Stimulated activated naive B cell treated with anti-CD40 and anti-IgM and Interleukin-4, amounts not matched to agents 10 μg/mL and 1 μg/mL and 100 μg/mL, for 72 hours (primary cell): ENCODE results near the gene CCDC159.
A peak's percentile ranks its signal among the peaks of the same experiment; 100 is the strongest.
"Not testable (repeated sequence)": the region's sequence is repeated elsewhere in the genome, so short reads cannot be mapped to it uniquely, and the experiment has no call there.

Experiments
- ATAC-seq, 2 donors: fragments of 150-1000 bp; cut with Tn5 transposase; replicated peaks; 2 replicates each; pipeline ENCODE4 v1.10.0; 2021; ENCODE audit warnings: moderate library complexity in 1 of 2
- DNase-seq: peaks from one replicate; pipeline ENCODE4 v3.0.0; 2021
- H3K27ac Mint-ChIP-seq: one replicate; pipeline ENCODE4 v1.8.0; 2022; ENCODE audit warnings: mild to moderate bottlenecking, mixed read lengths
- H3K27me3 Mint-ChIP-seq, 2 donors: one replicate each; pipeline ENCODE4 v1.8.0; 2022; ENCODE audit warnings: mixed read lengths in 2 of 2
- H3K36me3 Mint-ChIP-seq, 2 donors: one replicate each; pipeline ENCODE4 v1.8.0; 2022; ENCODE audit warnings: mixed read lengths in 2 of 2, mild to moderate bottlenecking in 1 of 2
- H3K4me1 Mint-ChIP-seq, 2 donors: one replicate each; pipeline ENCODE4 v1.8.0; 2022; ENCODE audit warnings: mixed read lengths in 2 of 2, mild to moderate bottlenecking in 1 of 2
- H3K4me3 Mint-ChIP-seq, 2 donors: one replicate each; pipeline ENCODE4 v1.8.0; 2022; ENCODE audit warnings: mild to moderate bottlenecking in 2 of 2, mixed read lengths in 2 of 2, moderate library complexity in 1 of 2
- H3K9me3 Mint-ChIP-seq, 2 donors: one replicate each; pipeline ENCODE4 v1.8.0; 2022; ENCODE audit warnings: mixed read lengths in 2 of 2, mild to moderate bottlenecking in 1 of 2

The CCDC159 gene, protein sequence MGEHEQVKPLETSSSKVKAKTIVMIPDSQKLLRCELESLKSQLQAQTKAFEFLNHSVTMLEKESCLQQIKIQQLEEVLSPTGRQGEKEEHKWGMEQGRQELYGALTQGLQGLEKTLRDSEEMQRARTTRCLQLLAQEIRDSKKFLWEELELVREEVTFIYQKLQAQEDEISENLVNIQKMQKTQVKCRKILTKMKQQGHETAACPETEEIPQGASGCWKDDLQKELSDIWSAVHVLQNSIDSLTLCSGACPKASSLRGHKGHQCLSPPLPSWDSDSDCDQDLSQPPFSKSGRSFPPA

DNA sequence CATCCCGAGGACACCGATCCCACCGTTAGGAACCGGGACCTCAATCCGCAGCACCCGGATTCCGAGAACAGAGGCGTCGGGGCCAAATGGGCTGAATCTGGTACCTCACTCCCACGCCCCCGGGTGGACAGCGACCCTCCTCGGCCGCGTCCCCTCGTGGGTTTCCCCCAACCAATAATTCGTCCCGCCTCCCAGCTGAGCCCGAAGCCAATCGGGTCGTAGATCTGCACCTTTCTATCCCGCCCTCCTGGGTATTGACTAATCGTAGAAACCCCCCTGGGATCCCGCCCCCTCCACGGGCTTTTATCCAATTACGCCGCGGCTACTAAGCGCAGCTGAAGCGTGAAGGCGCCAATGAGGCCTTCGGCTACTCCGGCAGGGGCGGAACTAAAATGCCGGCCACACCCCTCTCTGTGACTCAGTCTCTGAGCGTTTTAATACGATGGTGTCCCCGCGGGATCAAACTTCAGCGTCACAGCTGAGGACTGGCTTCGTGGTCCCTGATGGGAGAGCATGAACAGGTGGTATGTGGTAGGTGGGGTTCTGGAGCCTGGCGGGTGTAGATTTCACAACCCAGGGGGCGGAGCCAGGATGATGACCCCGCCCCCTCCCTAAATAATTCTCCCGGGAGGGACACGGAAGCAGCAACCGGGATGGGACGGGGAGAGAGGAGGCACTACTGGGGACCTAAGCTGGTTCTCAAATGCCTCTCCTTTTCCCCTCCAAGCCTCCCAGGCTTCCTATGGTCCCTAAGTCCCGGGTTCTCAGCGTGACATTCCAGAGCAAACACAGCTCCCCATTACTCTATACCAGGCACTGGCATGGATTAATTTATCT, at the start of gene CCDC159, which contains the start of gene TMEM205:
TSS of gene CCDC159 (plus strand) at position 416 of the 837 bp plus-strand sequence. CDS start at position 504, 88 bp downstream.
TSS of gene TMEM205 (minus strand) at position 165 of the 837 bp plus-strand sequence. CDS start 649 bp downstream, outside the sequence.
- Mint-ChIP-seq H3K27ac (peak within 1 kb of the TSS; percentile 95), H3K4me1 (peaks cover 21 to 43% of the 10 kb centered on the region in 2 donors), H3K9me3 (peaks cover 6% of the 10 kb centered on the region in 2 donors), H3K36me3 (peaks cover 13 to 22% of the 10 kb centered on the region in 2 donors), H3K27me3 (no peaks in the 10 kb centered on the region), H3K4me3 (peak within 1 kb of the TSS; percentile 90 to 95)
- ATAC-seq (peak; percentile 94 to 96), DNase-seq (peak; percentile 99)

DNA sequence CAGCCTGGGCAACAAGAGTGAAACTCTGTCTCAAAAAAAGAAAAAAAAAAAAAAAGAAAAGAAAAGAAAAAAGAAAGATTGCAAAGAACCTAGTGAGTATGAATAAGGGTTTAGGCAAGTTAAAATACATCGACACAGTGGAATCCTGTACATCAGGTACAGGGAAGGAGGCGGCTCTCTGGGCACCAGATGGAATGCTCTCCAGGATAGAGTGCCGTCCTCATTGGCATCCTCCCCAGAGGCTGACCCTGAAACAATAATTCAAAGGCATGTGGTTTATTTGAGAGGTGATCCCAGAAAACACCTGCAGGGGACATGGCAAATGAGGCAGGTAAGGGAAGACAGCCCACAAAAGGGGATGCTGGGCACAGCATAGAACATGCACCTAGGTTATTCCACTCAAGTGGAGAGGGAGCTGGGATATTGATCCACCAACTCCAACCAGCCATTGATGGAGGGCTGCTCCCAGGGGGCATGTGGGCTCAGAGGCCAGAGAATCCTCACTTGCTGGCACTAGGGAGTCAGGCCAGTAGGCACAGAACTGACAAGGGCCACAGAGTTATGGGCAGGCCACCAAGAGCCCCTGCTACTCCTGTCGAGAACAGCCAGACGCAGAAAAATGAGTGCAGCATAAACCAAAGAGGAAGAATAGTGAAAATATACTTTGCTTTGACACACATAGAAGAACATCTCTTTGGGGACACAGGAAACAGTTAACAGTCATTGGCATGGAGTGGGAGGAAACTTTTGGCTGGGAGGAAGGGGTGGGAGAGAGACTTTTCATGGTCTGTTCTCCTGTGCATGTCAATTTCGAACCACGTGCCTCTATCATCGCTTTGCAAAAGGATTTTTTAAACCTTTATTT, 46.1 kb upstream of the CCDC159 start:
- DNase-seq (no peak), ATAC-seq (no peak)
- Mint-ChIP-seq H3K4me3 (no peak overlapping the region), H3K36me3 (no peaks in the 10 kb centered on the region), H3K9me3 (no peaks in the 10 kb centered on the region), H3K27ac (no peak overlapping the region), H3K4me1 (no peaks in the 10 kb centered on the region), H3K27me3 (peaks cover 10 to 14% of the 10 kb centered on the region in 2 donors)

DNA sequence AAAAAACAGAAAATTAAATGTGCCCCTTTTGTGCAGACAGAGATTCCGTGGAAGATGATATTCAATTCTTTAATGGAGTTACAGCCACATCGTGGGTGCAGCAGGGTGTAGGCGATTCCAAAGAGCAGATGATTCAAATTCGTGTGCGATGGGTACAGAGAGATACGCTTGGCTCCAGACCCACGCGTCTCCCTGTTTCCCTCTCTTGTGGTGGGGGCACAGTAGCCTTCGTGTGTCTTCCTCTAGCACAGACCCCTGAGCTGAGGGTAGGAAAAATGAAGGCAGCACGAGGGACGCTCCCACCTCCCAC, 45.6 kb upstream of the CCDC159 start:
- no peaks in the 10 kb centered on the region for H3K36me3 Mint-ChIP-seq
- H3K27me3 Mint-ChIP-seq = peaks cover 10 to 14% of the 10 kb centered on the region in 2 donors
- no peak overlapping the region for H3K4me3 Mint-ChIP-seq
- H3K4me1 Mint-ChIP-seq = no peaks in the 10 kb centered on the region
- ATAC-seq (no peak), DNase-seq (no peak)
- no peak overlapping the region for H3K27ac Mint-ChIP-seq
- H3K9me3 Mint-ChIP-seq = no peaks in the 10 kb centered on the region

DNA sequence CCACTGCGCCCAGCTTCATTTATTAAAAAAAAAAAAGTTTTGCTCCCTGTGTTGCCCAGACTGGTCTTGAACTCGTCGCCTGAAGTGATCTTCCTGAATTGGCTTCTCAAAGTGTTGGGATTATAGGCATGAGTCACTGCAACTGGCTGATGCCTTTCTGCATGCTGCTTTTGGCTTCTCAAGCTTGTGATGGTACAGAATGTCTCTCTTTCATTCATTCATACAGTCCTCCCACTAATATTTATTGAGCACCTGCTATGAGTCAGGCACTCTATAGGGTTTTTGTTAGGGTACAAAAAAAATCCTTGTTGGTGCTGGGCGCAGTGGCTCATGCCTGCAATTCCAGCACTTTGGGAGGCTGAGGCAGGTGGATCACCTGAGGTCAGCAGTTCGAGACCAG, 41.4 kb upstream of the CCDC159 start:
- Mint-ChIP-seq H3K36me3 (no peaks in the 10 kb centered on the region), H3K9me3 (no peaks in the 10 kb centered on the region), H3K4me1 (no peaks in the 10 kb centered on the region), H3K4me3 (no peak overlapping the region), H3K27ac (no peak overlapping the region), H3K27me3 (peaks cover 9 to 12% of the 10 kb centered on the region in 2 donors)
- DNase-seq (no peak), ATAC-seq (no peak)

DNA sequence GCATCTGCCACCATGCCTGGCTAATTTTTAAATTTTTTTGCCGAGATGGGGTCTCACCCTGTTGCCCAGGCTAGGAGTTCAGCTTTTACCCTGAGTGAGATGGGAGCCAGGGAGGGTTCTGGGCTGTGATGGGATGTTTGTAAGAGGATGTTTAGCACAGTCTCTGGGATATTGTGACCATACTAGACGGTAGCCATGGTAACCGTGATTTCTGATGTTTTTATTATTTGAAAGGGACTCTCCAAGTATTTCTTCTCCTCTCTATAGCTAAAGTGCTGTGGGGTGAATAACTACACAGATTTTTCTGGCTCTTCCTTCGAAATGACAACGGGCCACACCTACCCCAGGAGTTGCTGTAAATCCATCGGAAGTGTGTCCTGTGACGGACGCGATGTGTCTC, 40.0 kb upstream of the CCDC159 start:
- H3K4me3 Mint-ChIP-seq = no peak overlapping the region

DNA sequence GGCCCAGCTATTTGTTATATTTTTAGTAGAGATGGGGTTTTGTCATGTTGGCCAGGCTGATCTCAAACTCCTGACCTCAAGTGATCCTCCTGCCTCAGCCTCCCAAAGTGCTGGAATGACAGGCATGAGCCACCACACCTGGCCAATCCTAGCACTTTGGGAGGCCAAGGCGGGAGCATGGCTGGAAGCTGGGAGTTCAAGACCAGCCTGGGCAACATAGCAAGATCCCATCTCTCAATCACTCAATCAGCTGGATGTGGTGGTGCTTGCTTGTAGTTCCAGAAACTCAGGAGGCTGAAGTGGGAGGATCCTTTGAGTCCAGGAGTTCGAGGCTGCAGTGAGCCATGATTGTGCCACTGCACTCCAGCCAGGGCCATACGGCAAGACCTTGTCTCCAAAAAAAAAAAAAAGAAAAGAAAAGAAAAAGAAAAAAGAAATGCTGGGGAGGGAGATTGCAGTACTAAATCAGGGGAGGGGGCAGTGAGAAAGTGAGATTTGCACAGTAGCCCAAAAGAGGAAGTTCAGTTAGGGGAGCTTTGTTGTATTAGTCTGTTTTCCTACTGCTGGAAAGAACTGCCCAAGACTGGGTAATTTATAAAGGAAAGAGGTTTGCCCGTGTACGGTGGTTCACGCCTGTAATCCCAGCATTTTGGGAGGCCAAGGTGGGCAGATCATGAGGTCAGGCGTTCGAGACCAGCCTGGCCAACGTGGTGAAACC, 25.9 kb upstream of the CCDC159 start:
- peaks cover 37 to 55% of the 10 kb centered on the region in 2 donors for H3K4me1 Mint-ChIP-seq
- not testable (repeated sequence) for H3K27me3 Mint-ChIP-seq, H3K36me3 Mint-ChIP-seq, H3K9me3 Mint-ChIP-seq, DNase-seq, H3K27ac Mint-ChIP-seq
- H3K4me3 Mint-ChIP-seq = peak overlapping the region in 1 of 2 donors; percentile 5
- peak in 1 of 2 donors; percentile 19 for ATAC-seq

More for the DNA sequence above, 40.0 kb upstream of the CCDC159 start:
- Mint-ChIP-seq H3K9me3 (no peaks in the 10 kb centered on the region), H3K4me1 (no peaks in the 10 kb centered on the region), H3K27me3 (peaks cover 8 to 15% of the 10 kb centered on the region in 2 donors), H3K36me3 (no peaks in the 10 kb centered on the region), H3K27ac (no peak overlapping the region)
- DNase-seq = no peak
- ATAC-seq = no peak

DNA sequence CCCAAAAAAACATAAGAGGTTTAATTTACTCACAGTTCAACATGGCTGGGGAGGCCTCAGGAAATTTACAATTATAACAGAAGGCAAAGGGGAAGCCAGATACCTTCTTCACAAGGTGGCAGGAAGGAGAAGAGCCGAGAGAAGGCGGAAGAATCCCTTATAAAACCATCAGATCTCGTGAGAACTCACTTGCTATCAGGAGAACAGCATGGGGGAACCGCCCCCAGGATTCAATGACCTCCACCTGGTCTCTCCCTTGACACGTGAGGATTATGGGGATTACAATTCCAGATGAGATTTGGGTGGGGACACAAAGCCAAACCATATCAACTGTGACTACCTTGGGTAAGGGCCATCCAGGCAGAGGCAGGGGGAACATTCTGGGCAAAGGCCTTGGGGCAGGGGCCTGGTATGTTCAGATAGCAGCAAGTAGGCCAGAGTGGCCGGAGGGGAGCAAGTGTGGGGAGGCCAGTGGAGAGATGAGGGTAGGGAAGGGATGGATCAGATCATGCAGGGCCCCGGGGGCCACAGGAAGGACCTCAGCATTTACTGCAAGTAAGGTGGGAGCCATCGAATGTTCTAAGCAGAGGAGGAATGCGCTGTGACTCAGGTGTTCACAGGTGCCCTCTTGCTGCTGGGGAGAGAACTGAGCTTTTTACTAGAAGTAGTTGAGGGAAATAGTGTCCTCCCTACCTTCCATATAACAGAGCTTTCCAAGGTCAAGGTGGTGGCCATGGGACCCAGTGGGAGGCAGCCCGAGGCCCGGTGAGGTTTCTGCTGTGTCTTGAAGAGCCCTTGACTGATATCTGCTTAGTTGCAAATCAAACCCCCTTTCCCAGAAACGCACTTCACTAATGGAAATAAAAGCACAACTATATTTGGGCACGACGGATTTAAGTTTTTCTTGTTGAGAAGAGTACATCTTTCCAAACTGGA, 24.9 kb upstream of the CCDC159 start:
- H3K27ac Mint-ChIP-seq = peak overlapping the region; percentile 62
- peaks cover 37 to 55% of the 10 kb centered on the region in 2 donors for H3K4me1 Mint-ChIP-seq
- no peaks in the 10 kb centered on the region for H3K9me3 Mint-ChIP-seq
- peak overlapping the region in 1 of 2 donors; percentile 33 for H3K4me3 Mint-ChIP-seq
- ATAC-seq (no peak), DNase-seq (no peak)
- peaks cover 0 to 2% of the 10 kb centered on the region in 2 donors for H3K36me3 Mint-ChIP-seq
- peaks cover 0 to 6% of the 10 kb centered on the region in 2 donors for H3K27me3 Mint-ChIP-seq

DNA sequence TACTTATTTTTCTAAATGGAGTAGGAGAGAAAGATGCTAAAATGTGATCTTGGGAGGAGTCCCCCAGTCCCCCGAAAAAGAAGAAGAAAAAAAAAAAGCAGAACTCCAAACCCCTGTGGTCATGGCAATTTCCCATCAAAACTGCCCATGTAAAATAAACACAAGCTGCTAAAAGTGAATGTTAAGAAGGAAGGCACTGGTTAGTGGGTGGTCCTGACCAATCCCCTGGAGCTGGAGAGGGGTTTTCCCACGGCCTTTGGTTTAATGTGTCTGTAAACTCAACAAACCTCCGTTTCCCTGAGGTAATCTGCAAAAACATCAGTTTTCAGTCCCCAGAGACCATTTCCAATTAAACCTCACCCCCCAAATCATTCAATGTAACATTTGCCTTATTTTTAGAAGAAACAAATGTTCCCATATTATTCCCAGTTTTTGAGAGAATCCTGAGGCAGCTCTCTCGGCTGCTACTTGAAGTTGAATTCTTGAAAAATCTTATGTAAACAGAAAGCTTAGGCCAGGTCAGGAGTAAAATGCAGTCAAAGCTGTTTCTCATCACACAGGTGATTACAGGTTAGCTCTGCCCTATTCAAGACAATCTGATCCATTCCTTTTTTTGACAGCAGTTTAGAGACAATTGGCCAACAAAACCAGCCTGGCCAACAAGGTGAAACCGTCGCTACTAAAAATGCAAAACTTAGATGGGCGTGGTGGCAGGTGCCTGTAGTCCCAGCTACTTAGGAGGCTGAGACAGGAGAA, 23.9 kb upstream of the CCDC159 start:
- Mint-ChIP-seq H3K27ac (peak overlapping the region; percentile 68), H3K4me1 (peaks cover 35 to 52% of the 10 kb centered on the region in 2 donors), H3K27me3 (peaks cover 0 to 6% of the 10 kb centered on the region in 2 donors)

DNA sequence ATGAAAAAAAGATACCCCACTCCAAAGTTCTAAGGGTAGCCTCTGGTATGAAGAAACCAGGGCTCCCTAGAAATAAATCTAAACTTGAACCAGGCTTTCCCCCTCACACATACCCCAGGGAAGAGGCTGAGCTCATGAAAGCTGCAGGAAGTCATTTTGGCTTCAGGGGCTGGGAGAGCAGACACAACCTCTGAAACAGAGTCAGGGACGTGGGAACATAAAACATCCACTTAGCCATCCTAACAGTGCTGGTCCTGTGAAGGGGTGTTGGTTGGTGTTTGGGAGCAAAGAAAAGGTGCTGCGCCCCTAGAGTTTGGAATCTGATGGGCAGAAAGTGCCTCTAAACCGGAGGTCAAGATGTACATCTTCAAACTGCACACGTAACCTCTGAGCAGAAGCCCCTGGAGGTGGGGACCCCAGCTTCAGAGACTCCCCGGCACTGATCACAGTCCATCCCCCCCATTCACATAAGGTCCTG, 22.7 kb upstream of the CCDC159 start:
- Mint-ChIP-seq H3K4me3 (peak overlapping the region in 1 of 2 donors; percentile 50), H3K36me3 (peaks cover 0 to 4% of the 10 kb centered on the region in 2 donors), H3K27ac (no peak overlapping the region), H3K9me3 (no peaks in the 10 kb centered on the region), H3K27me3 (peaks cover 0 to 6% of the 10 kb centered on the region in 2 donors), H3K4me1 (peaks cover 31 to 42% of the 10 kb centered on the region in 2 donors)
- no peak for DNase-seq
- ATAC-seq = no peak

More for the DNA sequence above, 23.9 kb upstream of the CCDC159 start:
- Mint-ChIP-seq H3K9me3 (no peaks in the 10 kb centered on the region), H3K4me3 (no peak overlapping the region), H3K36me3 (peaks cover 0 to 4% of the 10 kb centered on the region in 2 donors)
- no peak for DNase-seq
- ATAC-seq = no peak

DNA sequence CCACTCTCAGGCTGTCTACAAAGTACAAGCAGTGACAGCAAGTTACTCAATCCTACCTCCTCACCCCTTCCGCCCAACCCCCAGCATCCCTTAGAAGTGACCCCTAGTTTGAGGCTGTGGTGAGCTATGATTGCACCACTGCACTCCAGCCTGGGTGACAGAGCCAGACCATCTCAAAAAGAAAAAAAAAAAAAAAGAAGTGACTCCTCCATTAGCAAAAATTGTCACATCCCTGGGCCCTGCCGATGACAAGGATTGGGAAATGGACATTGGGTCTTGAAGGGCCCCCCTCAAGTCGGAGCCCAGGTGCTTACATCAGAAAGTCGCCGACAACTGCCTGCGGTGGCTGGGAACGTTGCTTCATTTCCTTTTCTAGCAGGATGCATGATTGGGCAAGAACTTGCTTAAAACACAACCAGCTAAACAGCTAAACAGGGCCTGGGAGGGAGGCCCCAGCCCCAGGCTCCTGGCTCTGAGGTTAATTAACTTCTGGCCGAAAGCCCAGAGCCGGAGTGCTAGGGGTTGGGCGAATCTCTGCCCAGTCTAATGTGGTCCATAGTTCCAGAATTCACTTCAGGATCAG, 22.1 kb upstream of the CCDC159 start:
- peak overlapping the region; percentile 96 for H3K27ac Mint-ChIP-seq
- H3K27me3 Mint-ChIP-seq = peaks cover 0 to 6% of the 10 kb centered on the region in 2 donors
- H3K9me3 Mint-ChIP-seq = no peaks in the 10 kb centered on the region
- DNase-seq (peak; percentile 28), ATAC-seq (peak; percentile 80 to 81)
- peak overlapping the region in 1 of 2 donors; percentile 50 for H3K4me3 Mint-ChIP-seq
- peaks cover 31 to 42% of the 10 kb centered on the region in 2 donors for H3K4me1 Mint-ChIP-seq
- H3K36me3 Mint-ChIP-seq = peaks cover 0 to 4% of the 10 kb centered on the region in 2 donors

DNA sequence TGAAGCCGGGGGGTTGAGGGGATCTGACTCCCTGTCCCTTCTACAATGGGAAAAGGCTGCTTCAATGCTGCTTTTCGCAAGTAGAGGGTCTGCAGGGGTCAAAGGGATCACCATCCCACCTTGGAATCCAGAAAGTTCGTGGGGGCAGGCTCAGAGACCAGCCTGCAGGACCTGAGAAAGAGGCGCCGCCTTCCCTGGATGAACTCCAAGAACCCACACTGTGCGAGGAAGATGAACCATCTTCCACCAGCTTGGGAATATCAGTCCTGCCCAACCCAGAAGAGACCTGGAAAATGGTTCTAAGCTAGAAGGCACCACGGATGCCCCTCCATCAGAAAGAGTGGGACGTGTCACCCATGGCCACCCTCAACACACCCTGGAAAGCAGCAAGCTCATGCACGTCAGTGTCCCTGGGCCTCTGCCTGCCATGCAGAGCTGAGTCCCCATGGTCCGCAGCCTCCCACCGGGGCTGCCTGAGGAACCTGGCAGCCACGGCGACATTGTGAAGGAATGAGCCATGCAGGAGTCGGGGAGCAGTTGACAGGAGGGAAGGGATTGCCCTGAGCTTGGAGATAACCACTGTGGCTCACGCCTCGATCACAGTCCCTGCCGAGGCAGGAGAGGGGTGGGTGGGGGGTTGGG, 21.4 kb upstream of the CCDC159 start:
- peak overlapping the region; percentile 96 for H3K27ac Mint-ChIP-seq

More for the DNA sequence above, 21.4 kb upstream of the CCDC159 start:
- ATAC-seq (no peak), DNase-seq (no peak)
- no peaks in the 10 kb centered on the region for H3K9me3 Mint-ChIP-seq
- H3K27me3 Mint-ChIP-seq = peaks cover 0 to 6% of the 10 kb centered on the region in 2 donors
- H3K36me3 Mint-ChIP-seq = peaks cover 2 to 4% of the 10 kb centered on the region in 2 donors
- H3K4me1 Mint-ChIP-seq = peaks cover 31 to 42% of the 10 kb centered on the region in 2 donors
- H3K4me3 Mint-ChIP-seq = no peak overlapping the region
